ENCODE results near the gene ZC2HC1B. TPM values are rescaled to one million over a fixed set of nuclear protein-coding genes. Genes with fewer than 3 reads are reported as not detected.

The ZC2HC1B gene
- total RNA-seq, 1 donor from 2014 or later, result not detected

DNA sequence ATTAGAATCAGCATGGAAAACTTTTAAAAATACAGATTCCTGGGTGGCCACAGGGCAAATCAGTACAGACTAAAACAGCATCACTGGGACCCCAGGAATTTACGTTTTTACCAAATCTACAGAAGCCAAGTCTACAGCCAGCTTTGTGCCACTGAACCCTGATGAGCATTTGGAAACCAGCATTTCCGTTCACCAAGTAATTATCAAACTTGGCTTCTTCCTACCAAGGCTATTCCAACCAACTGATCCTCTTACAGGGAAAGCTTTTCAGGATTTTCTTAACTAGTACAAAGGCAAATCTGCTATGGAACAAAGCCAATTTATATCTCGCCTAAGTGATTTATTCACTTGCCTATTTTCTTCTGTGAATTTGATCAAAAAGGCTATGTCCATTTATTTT, 96.8 kb downstream of the ZC2HC1B start:
- no peak overlapping the region for H3K4me3 ChIP-seq (ENCODE audit: insufficient read depth, low read depth, low read length)
- no peak overlapping the region for H3K9ac ChIP-seq (ENCODE audit: low read length)
- Mint-ChIP-seq H3K4me1 (ENCODE audit: low read depth, unreplicated experiment) (peaks cover 15% of the 10 kb centered on the region), H3K4me3 (ENCODE audit: unreplicated experiment) (no peak overlapping the region), H3K27me3 (ENCODE audit: low read depth, unreplicated experiment) (peaks cover 62% of the 10 kb centered on the region), H3K36me3 (ENCODE audit: low read depth, unreplicated experiment) (peaks cover 7% of the 10 kb centered on the region), H3K27ac (ENCODE audit: unreplicated experiment) (no peak overlapping the region), H3K9me3 (ENCODE audit: unreplicated experiment) (peaks cover 4% of the 10 kb centered on the region)
- no peaks in the 10 kb centered on the region for H4K20me1 ChIP-seq (ENCODE audit: insufficient read depth, low read length)
- DNase-seq (ENCODE audit: low read depth) (no peak), FAIRE-seq (no peak)
- no peak for TF ChIP-seq CTCF (IDR thresholded peaks at IDR 0.05; ENCODE audit: insufficient read depth, low read depth, low read length)
- no peak for TF ChIP-seq EZH2 (IDR thresholded peaks at IDR 0.05; ENCODE audit: insufficient read depth, low read length)
- no peak overlapping the region for H2AFZ ChIP-seq (ENCODE audit: low read depth, low read length)
- no peaks in the 10 kb centered on the region for H3K27me3 ChIP-seq (ENCODE audit: insufficient read depth, low read length)
- H3K9me3 ChIP-seq (ENCODE audit: insufficient read depth, low read depth, low read length), result no peaks in the 10 kb centered on the region
- peaks cover 8% of the 10 kb centered on the region for H3K4me1 ChIP-seq (ENCODE audit: insufficient read depth, low read length)
- no peaks in the 10 kb centered on the region for H3K36me3 ChIP-seq (ENCODE audit: insufficient read depth, low read length)
- H3K79me2 ChIP-seq (ENCODE audit: insufficient read depth, low read length), result no peaks in the 10 kb centered on the region
- H3K4me2 ChIP-seq (ENCODE audit: low read length), result no peak overlapping the region
- no peak overlapping the region for H3K27ac ChIP-seq (ENCODE audit: low read depth, low read length)

- no peak overlapping the region for H3K4me3 ChIP-seq (ENCODE audit: insufficient read depth, low read depth, low read length)
- no peak for FAIRE-seq
- peaks cover 4% of the 10 kb centered on the region for H3K9me3 Mint-ChIP-seq (ENCODE audit: unreplicated experiment)
- peak; percentile 41 for DNase-seq (ENCODE audit: low read depth)
- H3K4me1 ChIP-seq (ENCODE audit: insufficient read depth, low read length), result peaks cover 7% of the 10 kb centered on the region
- H3K79me2 ChIP-seq (ENCODE audit: insufficient read depth, low read length), result no peaks in the 10 kb centered on the region
- no peak overlapping the region for H3K9ac ChIP-seq (ENCODE audit: low read length)
- H3K9me3 ChIP-seq (ENCODE audit: insufficient read depth, low read depth, low read length), result no peaks in the 10 kb centered on the region
- H4K20me1 ChIP-seq (ENCODE audit: insufficient read depth, low read length), result no peaks in the 10 kb centered on the region
- peaks cover 64% of the 10 kb centered on the region for H3K27me3 Mint-ChIP-seq (ENCODE audit: low read depth, unreplicated experiment)
- no peak overlapping the region for H3K27ac ChIP-seq (ENCODE audit: low read depth, low read length)
- H3K27me3 ChIP-seq (ENCODE audit: insufficient read depth, low read length), result no peaks in the 10 kb centered on the region
- H3K36me3 ChIP-seq (ENCODE audit: insufficient read depth, low read length), result no peaks in the 10 kb centered on the region
- H2AFZ ChIP-seq (ENCODE audit: low read depth, low read length), result no peak overlapping the region
- H3K4me3 Mint-ChIP-seq (ENCODE audit: unreplicated experiment), result no peak overlapping the region
- peaks cover 18% of the 10 kb centered on the region for H3K4me1 Mint-ChIP-seq (ENCODE audit: low read depth, unreplicated experiment)
- peaks cover 7% of the 10 kb centered on the region for H3K36me3 Mint-ChIP-seq (ENCODE audit: low read depth, unreplicated experiment)
- no peak overlapping the region for H3K27ac Mint-ChIP-seq (ENCODE audit: unreplicated experiment)
- H3K4me2 ChIP-seq (ENCODE audit: low read length), result no peak overlapping the region
- TF ChIP-seq CTCF (IDR thresholded peaks at IDR 0.05; ENCODE audit: insufficient read depth, low read depth, low read length) (peak; percentile 48), EZH2 (IDR thresholded peaks at IDR 0.05; ENCODE audit: insufficient read depth, low read length) (no peak)
Measured at GRCh38 chr6:143961886-143962878, 97.9 kb downstream of the ZC2HC1B start.
